Effector memory CD4-positive, alpha-beta T cell (primary cell): ENCODE results near the gene C6orf120.

Experiments used
- DNase-seq, 3 donors: peaks; one replicate each; pipeline ENCODE4 v3.0.0-alpha.2; 2020
- H3K27ac ChIP-seq: 2 replicates; pipeline ENCODE4 v1.7.0; 2013; ENCODE audit warnings: mild to moderate bottlenecking, low read length, moderate library complexity; ENCODE audit not compliant: insufficient read depth, poor library complexity, severe bottlenecking
- H3K27me3 ChIP-seq: replicated peaks from 2 replicates; pipeline ENCODE4 v1.7.0; 2013; ENCODE audit warnings: mild to moderate bottlenecking, low read length; ENCODE audit not compliant: insufficient read depth, control insufficient read depth, poor library complexity, severe bottlenecking
- H3K36me3 ChIP-seq: 2 replicates; pipeline ENCODE4 v1.7.0; 2013; ENCODE audit warnings: mild to moderate bottlenecking, low read length, moderate library complexity; ENCODE audit not compliant: control insufficient read depth, insufficient read depth
- H3K4me1 ChIP-seq: 2 replicates; pipeline ENCODE4 v1.7.0; 2013; ENCODE audit warnings: low read length, mild to moderate bottlenecking; ENCODE audit not compliant: control insufficient read depth, insufficient read depth, poor library complexity, severe bottlenecking
- H3K4me3 ChIP-seq: 2 replicates; pipeline ENCODE4 v1.7.0; 2013; ENCODE audit warnings: low read length, low read depth, mild to moderate bottlenecking; ENCODE audit not compliant: insufficient read depth, poor library complexity, severe bottlenecking
- H3K9me3 ChIP-seq: 2 replicates; pipeline ENCODE4 v1.7.0; 2013; ENCODE audit warnings: mild to moderate bottlenecking, low read length, moderate library complexity; ENCODE audit not compliant: control insufficient read depth

Gene C6orf120

GRCh38 chr6:169723200-169723909 lies 21.4 kb downstream of the C6orf120 start:
- peak; percentile 54 to 59 (median 55) for DNase-seq
- H3K27ac ChIP-seq = peak overlapping the region; percentile 90
- peaks cover 11% of the 10 kb centered on the region for H3K4me1 ChIP-seq
- H3K27me3 ChIP-seq = no peaks in the 10 kb centered on the region
- peak overlapping the region; percentile 84 for H3K4me3 ChIP-seq
- no peaks in the 10 kb centered on the region for H3K36me3 ChIP-seq
- no peaks in the 10 kb centered on the region for H3K9me3 ChIP-seq

- DNase-seq = peak; percentile 24 to 37 (median 24)
Observed at GRCh38 chr6:169723991-169724493, 22.1 kb downstream of the C6orf120 start.

GRCh38 chr6:169724494-169725124 lies 22.7 kb downstream of the C6orf120 start, which contains the start of gene PHF10:
Gene PHF10 (minus strand): TSS chr6:169724500. CDS start chr6:169723931, 569 bp downstream.
- Histone ChIP-seq H3K4me3 (peak within 1 kb of the TSS; percentile 84), H3K4me1 (peaks cover 11% of the 10 kb centered on the region), H3K36me3 (no peaks in the 10 kb centered on the region), H3K27ac (peak within 1 kb of the TSS; percentile 90), H3K27me3 (no peaks in the 10 kb centered on the region), H3K9me3 (no peaks in the 10 kb centered on the region)
- peak; percentile 51 to 61 (median 55) for DNase-seq

More at GRCh38 chr6:169723991-169724493, 22.1 kb downstream of the C6orf120 start:
- Histone ChIP-seq H3K27ac (peak overlapping the region; percentile 35), H3K4me1 (peaks cover 11% of the 10 kb centered on the region), H3K9me3 (no peaks in the 10 kb centered on the region), H3K4me3 (no peak overlapping the region), H3K27me3 (no peaks in the 10 kb centered on the region), H3K36me3 (no peaks in the 10 kb centered on the region)

- no peaks in the 10 kb centered on the region for H3K27me3 ChIP-seq
- no peak for DNase-seq
- peak overlapping the region; percentile 67 for H3K4me3 ChIP-seq
- peak overlapping the region; percentile 49 for H3K27ac ChIP-seq
- peaks cover 11% of the 10 kb centered on the region for H3K4me1 ChIP-seq
- H3K9me3 ChIP-seq = no peaks in the 10 kb centered on the region
- no peaks in the 10 kb centered on the region for H3K36me3 ChIP-seq
Observed at GRCh38 chr6:169725125-169726048, 23.5 kb downstream of the C6orf120 start.

GRCh38 chr6:169726049-169726400 lies 24.1 kb downstream of the C6orf120 start:
- Histone ChIP-seq H3K36me3 (no peaks in the 10 kb centered on the region), H3K27ac (no peak overlapping the region), H3K9me3 (no peaks in the 10 kb centered on the region), H3K4me1 (peaks cover 11% of the 10 kb centered on the region), H3K27me3 (no peaks in the 10 kb centered on the region), H3K4me3 (no peak overlapping the region)
- no peak for DNase-seq

GRCh38 chr6:169726963-169727362 lies 25.0 kb downstream of the C6orf120 start:
- Histone ChIP-seq H3K4me1 (peaks cover 3% of the 10 kb centered on the region), H3K27me3 (no peaks in the 10 kb centered on the region), H3K4me3 (no peak overlapping the region), H3K9me3 (no peaks in the 10 kb centered on the region), H3K27ac (no peak overlapping the region), H3K36me3 (no peaks in the 10 kb centered on the region)
- no peak for DNase-seq

GRCh38 chr6:169729961-169730360 lies 28.0 kb downstream of the C6orf120 start:
- H3K4me1 ChIP-seq = no peaks in the 10 kb centered on the region
- no peak overlapping the region for H3K4me3 ChIP-seq
- H3K36me3 ChIP-seq = no peaks in the 10 kb centered on the region
- H3K27me3 ChIP-seq = no peaks in the 10 kb centered on the region
- no peak overlapping the region for H3K27ac ChIP-seq
- DNase-seq = no peak
- no peaks in the 10 kb centered on the region for H3K9me3 ChIP-seq

GRCh38 chr6:169738204-169738975 lies 36.5 kb downstream of the C6orf120 start:
- Histone ChIP-seq H3K4me3 (no peak overlapping the region), H3K36me3 (no peaks in the 10 kb centered on the region), H3K9me3 (no peaks in the 10 kb centered on the region), H3K4me1 (no peaks in the 10 kb centered on the region), H3K27ac (no peak overlapping the region), H3K27me3 (no peaks in the 10 kb centered on the region)
- DNase-seq = no peak

GRCh38 chr6:169738976-169739529 lies 37.1 kb downstream of the C6orf120 start:
- Histone ChIP-seq H3K4me3 (no peak overlapping the region), H3K9me3 (no peaks in the 10 kb centered on the region), H3K36me3 (no peaks in the 10 kb centered on the region), H3K27ac (no peak overlapping the region), H3K4me1 (no peaks in the 10 kb centered on the region), H3K27me3 (no peaks in the 10 kb centered on the region)
- DNase-seq = no peak
